Spinal cord (tissue), 10 donors: ENCODE results near the gene HADHB. TPM values are rescaled to one million over a fixed set of nuclear protein-coding genes. Genes with fewer than 3 reads are reported as not detected.
"Not testable (repeated sequence)": the region's sequence is repeated elsewhere in the genome, so short reads cannot be mapped to it uniquely, and the experiment has no call there.

ENCODE experiments used
- DNase-seq, 6 donors: peaks; one replicate each; pipeline versions ENCODE4 v3.0.0 to v3.0.0-alpha.2; 2013 to 2015; ENCODE audit warnings: low spot score in 6 of 6, low read depth in 4 of 6
- H3K27ac ChIP-seq: one replicate; pipeline ENCODE4 v1.5.1; 2013; ENCODE audit warnings: low read depth, low read length, control low read depth
- H3K27me3 ChIP-seq: one replicate; pipeline ENCODE4 v1.6.1; 2013; ENCODE audit warnings: low read length; ENCODE audit not compliant: control insufficient read depth, insufficient read depth
- H3K36me3 ChIP-seq: one replicate; pipeline ENCODE4 v1.6.1; 2013; ENCODE audit warnings: low read length; ENCODE audit not compliant: control insufficient read depth, insufficient read depth
- H3K4me1 ChIP-seq: one replicate; pipeline ENCODE4 v1.6.1; 2013; ENCODE audit warnings: low read length; ENCODE audit not compliant: control insufficient read depth, insufficient read depth
- H3K4me3 ChIP-seq: one replicate; pipeline ENCODE4 v1.5.1; 2013; ENCODE audit warnings: low read depth, low read length, control low read depth
- H3K9me3 ChIP-seq: one replicate; pipeline ENCODE4 v1.6.1; 2013; ENCODE audit warnings: low read length; ENCODE audit not compliant: control insufficient read depth, insufficient read depth
- WGBS: methylation state at CpG from one replicate; pipeline ENCODE4 v1.1.5; 2013; ENCODE audit warnings: missing lambda C conversion rate; ENCODE audit not compliant: insufficient coverage; 5-methylcytosine and 5-hydroxymethylcytosine counted together
- polyA plus RNA-seq, 2 donors: library from polyadenylated mRNA; unstranded; fragments of 120-200 nt; gene quantifications; one replicate each; pipeline ENCODE4 v1.2.1, GENCODE V29; 2013; ENCODE audit not compliant: insufficient read length in 2 of 2
- total RNA-seq, 2 donors: library from RNA; depleted of rRNA in 1 of 2; stranded (reverse); fragments of 120-200 nt in 1 of 2; fragments of >200 nt in 1 of 2; gene quantifications; one replicate each; pipeline versions ENCODE4 v1.2.3 to v1.2.4, GENCODE V29; 2013 to 2014
- donor health status: healthy.

Gene HADHB
- total and polyA plus RNA-seq, 4 donors: 81.7 to 106 (median 89.7) TPM

GRCh38 chr2:26268213-26268612 is 23.5 kb downstream of the HADHB start:
- H3K4me3 ChIP-seq: no peak overlapping the region
- no peaks in the 10 kb centered on the region for H3K27me3 ChIP-seq
- H3K27ac ChIP-seq: no peak overlapping the region
- no peak for DNase-seq
- no CpG with 5 or more reads among the region's 4 CpGs for WGBS
- H3K36me3 ChIP-seq: peaks cover 5% of the 10 kb centered on the region
- H3K9me3 ChIP-seq: no peaks in the 10 kb centered on the region
- no peaks in the 10 kb centered on the region for H3K4me1 ChIP-seq

- not testable (repeated sequence) for H3K4me1 ChIP-seq, H3K4me3 ChIP-seq, H3K27ac ChIP-seq, H3K9me3 ChIP-seq, H3K36me3 ChIP-seq, H3K27me3 ChIP-seq, DNase-seq
- 96% methylated on average over 4 of the region's 12 CpGs for WGBS
Measured at GRCh38 chr2:26268670-26269385, 24.1 kb downstream of the HADHB start.

GRCh38 chr2:26269571-26270158 is 24.9 kb downstream of the HADHB start:
- WGBS: 94% methylated on average over 2 of the region's 6 CpGs
- Histone ChIP-seq H3K4me3 (no peak overlapping the region), H3K27me3 (no peaks in the 10 kb centered on the region), H3K27ac (no peak overlapping the region), H3K4me1 (no peaks in the 10 kb centered on the region), H3K9me3 (no peaks in the 10 kb centered on the region), H3K36me3 (peaks cover 3% of the 10 kb centered on the region)
- no peak for DNase-seq

GRCh38 chr2:26270373-26270772 is 25.6 kb downstream of the HADHB start:
- Histone ChIP-seq H3K27me3 (no peaks in the 10 kb centered on the region), H3K36me3 (peaks cover 2% of the 10 kb centered on the region), H3K4me3 (no peak overlapping the region), H3K4me1 (no peaks in the 10 kb centered on the region), H3K9me3 (no peaks in the 10 kb centered on the region), H3K27ac (no peak overlapping the region)
- no peak for DNase-seq

- WGBS: 65% methylated on average over 2 of the region's 2 CpGs
- Histone ChIP-seq H3K27ac (no peak overlapping the region), H3K4me1 (no peaks in the 10 kb centered on the region), H3K27me3 (no peaks in the 10 kb centered on the region), H3K4me3 (no peak overlapping the region), H3K36me3 (peaks cover 11% of the 10 kb centered on the region), H3K9me3 (no peaks in the 10 kb centered on the region)
- no peak for DNase-seq
Measured at GRCh38 chr2:26273501-26273900, 28.8 kb downstream of the HADHB start.

GRCh38 chr2:26274058-26274613 is 29.4 kb downstream of the HADHB start:
- Histone ChIP-seq H3K36me3 (peaks cover 11% of the 10 kb centered on the region), H3K27me3 (no peaks in the 10 kb centered on the region), H3K9me3 (no peaks in the 10 kb centered on the region), H3K4me3 (no peak overlapping the region), H3K27ac (no peak overlapping the region), H3K4me1 (no peaks in the 10 kb centered on the region)
- peak in 3 of 6 donors; percentile 40 to 56 (median 42) for DNase-seq
- WGBS: 48% methylated on average over 4 of the region's 5 CpGs

GRCh38 chr2:26276484-26277227 is 31.9 kb downstream of the HADHB start:
- no peaks in the 10 kb centered on the region for H3K4me1 ChIP-seq
- H3K27ac ChIP-seq: no peak overlapping the region
- H3K4me3 ChIP-seq: no peak overlapping the region
- H3K27me3 ChIP-seq: no peaks in the 10 kb centered on the region
- no peaks in the 10 kb centered on the region for H3K9me3 ChIP-seq
- peaks cover 16% of the 10 kb centered on the region for H3K36me3 ChIP-seq
- DNase-seq: no peak
- 44% methylated on average over 1 of the region's 4 CpGs for WGBS

- Histone ChIP-seq H3K4me1 (no peaks in the 10 kb centered on the region), H3K9me3 (no peaks in the 10 kb centered on the region), H3K27me3 (no peaks in the 10 kb centered on the region), H3K27ac (no peak overlapping the region), H3K4me3 (no peak overlapping the region), H3K36me3 (peaks cover 30% of the 10 kb centered on the region)
- WGBS: no CpG with 5 or more reads among the region's 3 CpGs
- no peak for DNase-seq
Measured at GRCh38 chr2:26279886-26280285, 35.1 kb downstream of the HADHB start.

GRCh38 chr2:26281226-26281625 is 36.5 kb downstream of the HADHB start:
- DNase-seq: no peak
- Histone ChIP-seq H3K4me3 (no peak overlapping the region), H3K27me3 (no peaks in the 10 kb centered on the region), H3K9me3 (no peaks in the 10 kb centered on the region), H3K36me3 (peaks cover 33% of the 10 kb centered on the region), H3K27ac (no peak overlapping the region), H3K4me1 (no peaks in the 10 kb centered on the region)
- 100% methylated on average over 2 of the region's 2 CpGs for WGBS
